Heart right ventricle (tissue), 16 donors: Measurements from ENCODE around the gene TSPYL2. TPM values are rescaled to one million over a fixed set of nuclear protein-coding genes. Genes with fewer than 3 reads are reported as not detected.

ENCODE experiments used
- ATAC-seq, 8 donors: fragments of 200-7000 bp; cut with Tn5 transposase; one replicate each; pipeline ENCODE4 v1.9.1; 2020; ENCODE audit warnings: mild to moderate bottlenecking in 8 of 8, moderate library complexity in 8 of 8, moderate number of reproducible peaks in 1 of 8
- DNase-seq, 2 donors: peaks; one replicate each; pipeline ENCODE4 v3.0.0-alpha.2; 2020
- H3K27ac ChIP-seq, 10 donors: fragments of 200-600 bp; sonication (generic) in 2 of 10; one replicate each; pipeline versions ENCODE4 v1.5.0 to v1.8.0; 2020 to 2022; ENCODE audit warnings: mild to moderate bottlenecking in 3 of 10
- H3K27me3 ChIP-seq, 7 donors: fragments of 200-600 bp; one replicate each; pipeline ENCODE4 v1.8.0; 2021 to 2022; ENCODE audit warnings: mild to moderate bottlenecking in 2 of 7
- H3K36me3 ChIP-seq, 9 donors: fragments of 200-600 bp; sonication (generic) in 1 of 9; one replicate each; pipeline versions ENCODE4 v1.5.0 to v1.8.0; 2020 to 2022; ENCODE audit warnings: mild to moderate bottlenecking in 2 of 9
- H3K4me1 ChIP-seq, 9 donors: fragments of 200-600 bp; sonication (generic) in 1 of 9; one replicate each; pipeline versions ENCODE4 v1.5.0 to v1.8.0; 2020 to 2022; ENCODE audit warnings: mild to moderate bottlenecking in 4 of 9
- H3K4me3 ChIP-seq, 10 donors: fragments of 200-600 bp; sonication (generic) in 2 of 10; one replicate each; pipeline versions ENCODE4 v1.5.0 to v1.8.0; 2020 to 2022; ENCODE audit warnings: mild to moderate bottlenecking in 7 of 10, moderate library complexity in 2 of 10
- H3K9me3 ChIP-seq, 11 donors: fragments of 200-600 bp in 10 of 11; sonication (generic) in 2 of 11; one replicate each; pipeline versions ENCODE4 v1.5.0 to v1.8.0; 2013 to 2022; ENCODE audit warnings: mild to moderate bottlenecking in 2 of 11, control low read depth in 1 of 11, moderate library complexity in 1 of 11
- CTCF ChIP-seq, 9 donors: fragments of 200-600 bp; sonication (generic) in 2 of 9; IDR thresholded peaks; one replicate each; pipeline versions ENCODE4 v1.5.0 to v1.8.0; 2021 to 2022; ENCODE audit warnings: antibody characterized with exemption in 9 of 9, mild to moderate bottlenecking in 5 of 9, moderate library complexity in 1 of 9
- WGBS, 2 donors: extraction: QIAGEN DNeasy Blood & Tissue Kit; methylation state at CpG; one replicate each; pipeline ENCODE4 v1.1.7; 2013; ENCODE audit warnings: inconsistent platforms in 1 of 2; 5-methylcytosine and 5-hydroxymethylcytosine counted together
- intact Hi-C, 10 donors: fragments of 100-400 bp; cut with DNase I; formaldehyde crosslinking; loops; one replicate each; pipeline versions ENCODE4 v1.11.1 to v1.14.2; 2022
- polyA plus RNA-seq, 2 donors: library from polyadenylated mRNA; stranded (reverse); fragments of 200-250 nt; gene quantifications; one replicate each; pipeline ENCODE4 v1.2.3, GENCODE V29; 2013
- total RNA-seq, 10 donors: library from RNA; stranded (reverse); fragmentation: NEBNext Ultra II Directional in 3 of 10; extraction: Animal tissue kit (Norgen Biotek cat#: 25700) in 3 of 10; gene quantifications; one replicate each; pipeline versions ENCODE4 v1.2.1 to v1.2.4, GENCODE V29; 2021 to 2023
- donor health status: Arrhythmogenic right ventricular cardiomyopathy.
- donor health status: ischemic (EF 13 %, LVEDD 7.1; RV severe dilation, severe dysfunction).
- donor health status: healthy with polysubstance abuse.
- donor health status: DM: no; HTN: yes; CAD: no.
- donor health status: DM: no; HTN: no; CAD: no.
- donor health status: ischemic (EF 25% LVEDD 6.9; RV normal size, moderate dysfunction).
- donor health status: ischemic (EF 25% LVEDD 5.7; RV mildly dilated, moderate dysfunction).
- donor health status: healthy.
- donor health status: DM: yes; HTN: yes; CAD: no.
- donor health status: Ischemic cardiomyopathy.
- donor health status: ischemic (EF 35%, LVEDD 5.7; RV mildly dilated, moderate dysfunction).
- donor health status: nonischemic (EF 11% LVEDD 7.7; RV severe dilation, severe dysfunction).
- donor health status: DM: yes; HTN: yes; CAD: no.
- donor health status: PGD.
- donor health status: ischemic (EF 29% LVEDD 5.4; RV normal size, mild dysfunction).
- donor health status: nonischemic (EF 23%, LVEDD 6.1; RV moderate dilation, normal function).

Gene TSPYL2
- total and polyA plus RNA-seq, 12 donors: 17.2 to 136 (median 26.4) TPM

GRCh38 chrX:53128097-53128749 is 46.1 kb downstream of the TSPYL2 start:
- Histone ChIP-seq H3K4me3 (no peak overlapping the region), H3K4me1 (no peaks in the 10 kb centered on the region), H3K9me3 (peaks cover 0 to 3% (median 0%) of the 10 kb centered on the region in 11 donors), H3K27me3 (peaks cover 0 to 54% (median 0%) of the 10 kb centered on the region in 7 donors), H3K36me3 (peaks cover 0 to 5% (median 0%) of the 10 kb centered on the region in 9 donors), H3K27ac (no peak overlapping the region)
- ATAC-seq (no peak), DNase-seq (no peak)
- intact Hi-C loops: no loop called here
- 91 to 92% methylated on average over 3 of the region's 3 CpGs for WGBS, 2 donors
- TF ChIP-seq CTCF (IDR thresholded peaks at IDR 0.05): no peak

- no peak for ATAC-seq
- intact Hi-C loops: no loop called here
Observed at GRCh38 chrX:53133400-53133799, 51.2 kb downstream of the TSPYL2 start.

GRCh38 chrX:53135581-53135980 is 53.4 kb downstream of the TSPYL2 start:
- H3K36me3 ChIP-seq: peaks cover 0 to 5% (median 0%) of the 10 kb centered on the region in 9 donors
- H3K4me1 ChIP-seq: no peaks in the 10 kb centered on the region
- intact Hi-C loops: no loop called here
- DNase-seq: no peak
- 94 to 97% methylated on average over 2 of the region's 2 CpGs for WGBS, 2 donors
- no peak for ATAC-seq
- H3K9me3 ChIP-seq: no peaks in the 10 kb centered on the region
- peaks cover 0 to 29% (median 0%) of the 10 kb centered on the region in 7 donors for H3K27me3 ChIP-seq
- no peak overlapping the region for H3K4me3 ChIP-seq
- no peak overlapping the region for H3K27ac ChIP-seq
- TF ChIP-seq CTCF (IDR thresholded peaks at IDR 0.05): no peak

More at GRCh38 chrX:53133400-53133799, 51.2 kb downstream of the TSPYL2 start:
- no peak for DNase-seq
- Histone ChIP-seq H3K4me1 (no peaks in the 10 kb centered on the region), H3K27ac (no peak overlapping the region), H3K36me3 (peaks cover 0 to 5% (median 0%) of the 10 kb centered on the region in 9 donors), H3K27me3 (peaks cover 0 to 43% (median 0%) of the 10 kb centered on the region in 7 donors), H3K4me3 (no peak overlapping the region), H3K9me3 (no peaks in the 10 kb centered on the region)
- 85 to 93% methylated on average over 4 of the region's 4 CpGs for WGBS, 2 donors
- no peak for TF ChIP-seq CTCF (IDR thresholded peaks at IDR 0.05)

Other genes with a start within 250 kb of the TSPYL2 start
- gene XAGE3, start 214.3 kb upstream of the TSPYL2 start, total RNA-seq: not detected
- not detected for gene XAGE3, start 214.3 kb upstream of the TSPYL2 start, polyA plus RNA-seq
- 10 to 100 TPM in 1 of 10 donors, 1 to 10 TPM in 9; 4.3 to 10.3 (median 6.8) TPM for gene FAM156B, start 185.0 kb upstream of the TSPYL2 start, total RNA-seq
- gene FAM156B, start 185.0 kb upstream of the TSPYL2 start, polyA plus RNA-seq: 10 to 100 TPM; 15.0 to 41.4 TPM
- gene FAM156A, start 123.8 kb upstream of the TSPYL2 start, total RNA-seq: 1 to 10 TPM; 5.5 to 9.4 (median 7.1) TPM
- 10 to 100 TPM; 11.9 to 12.4 TPM for gene FAM156A, start 123.8 kb upstream of the TSPYL2 start, polyA plus RNA-seq
- gene GPR173, start 33.6 kb upstream of the TSPYL2 start, total RNA-seq: 1 to 10 TPM in 3 of 10 donors, under 1 TPM in 7; 0.54 to 2.5 (median 0.73) TPM
- under 1 TPM; 0.70 to 0.95 TPM for gene GPR173, start 33.6 kb upstream of the TSPYL2 start, polyA plus RNA-seq
- gene KANTR, start 11.8 kb downstream of the TSPYL2 start, total RNA-seq: 10 to 100 TPM in 2 of 10 donors, 1 to 10 TPM in 8; 2.7 to 11.5 (median 7.0) TPM
- 10 to 100 TPM in 1 of 2 donors, 1 to 10 TPM in 1; 2.1 to 12.6 TPM for gene KANTR, start 11.8 kb downstream of the TSPYL2 start, polyA plus RNA-seq
- 10 to 100 TPM; 26.0 to 56.1 (median 34.5) TPM for gene KDM5C, start 142.8 kb downstream of the TSPYL2 start, total RNA-seq
- 10 to 100 TPM; 16.4 to 26.0 TPM for gene KDM5C, start 142.8 kb downstream of the TSPYL2 start, polyA plus RNA-seq
- gene IQSEC2, start 199.2 kb downstream of the TSPYL2 start, total RNA-seq: 10 to 100 TPM in 6 of 10 donors, 1 to 10 TPM in 4; 8.6 to 13.3 (median 10.7) TPM
- 10 to 100 TPM in 1 of 2 donors, 1 to 10 TPM in 1; 7.9 to 19.4 TPM for gene IQSEC2, start 199.2 kb downstream of the TSPYL2 start, polyA plus RNA-seq